GM04504 (cell line): ENCODE measurements around the gene AFTPH.

ENCODE experiments used
- DNase-seq: peaks from one replicate; pipeline ENCODE4 v3.0.0-alpha.2; 2012; ENCODE audit warnings: low read depth

Gene AFTPH

GRCh38 chr2:64542071-64543007, 18.2 kb downstream of the AFTPH start:
- DNase-seq: no peak

GRCh38 chr2:64543008-64543697, 19.0 kb downstream of the AFTPH start:
- DNase-seq: no peak

GRCh38 chr2:64548761-64549160, 24.6 kb downstream of the AFTPH start:
- no peak for DNase-seq

GRCh38 chr2:64550042-64550441, 25.9 kb downstream of the AFTPH start:
- DNase-seq: no peak

GRCh38 chr2:64551851-64552250, 27.7 kb downstream of the AFTPH start:
- no peak for DNase-seq

GRCh38 chr2:64554117-64554516, 30.0 kb downstream of the AFTPH start:
- no peak for DNase-seq

GRCh38 chr2:64558445-64559081, 34.4 kb downstream of the AFTPH start:
- DNase-seq: no peak

GRCh38 chr2:64562148-64562784, 38.1 kb downstream of the AFTPH start:
- DNase-seq: no peak

- DNase-seq: no peak
These were observed 39.4 kb downstream of the AFTPH start for GRCh38 chr2:64563436-64563938.

- no peak for DNase-seq
These were observed 42.0 kb downstream of the AFTPH start for GRCh38 chr2:64565949-64566710.

- DNase-seq: no peak
These were observed 43.3 kb downstream of the AFTPH start for GRCh38 chr2:64567473-64567872.

GRCh38 chr2:64568836-64569235, 44.7 kb downstream of the AFTPH start:
- no peak for DNase-seq

- no peak for DNase-seq
These were observed 50.7 kb downstream of the AFTPH start for GRCh38 chr2:64574871-64575270.

- no peak for DNase-seq
These were observed 56.9 kb downstream of the AFTPH start for GRCh38 chr2:64581018-64581417.

GRCh38 chr2:64581777-64582539, 57.8 kb downstream of the AFTPH start:
- no peak for DNase-seq

- DNase-seq: no peak
These were observed 58.7 kb downstream of the AFTPH start for GRCh38 chr2:64582774-64583340.

GRCh38 chr2:64586054-64586453, 61.9 kb downstream of the AFTPH start:
- DNase-seq: no peak

- DNase-seq: peak; percentile 40
These were observed 62.9 kb downstream of the AFTPH start for GRCh38 chr2:64586883-64587481.

GRCh38 chr2:64587561-64587960, 63.4 kb downstream of the AFTPH start:
- no peak for DNase-seq

GRCh38 chr2:64591188-64591587, 67.1 kb downstream of the AFTPH start:
- no peak for DNase-seq
